Left lung (tissue), 10 donors: ENCODE results near the gene CDK6. TPM values are rescaled to one million over a fixed set of nuclear protein-coding genes. Genes with fewer than 3 reads are reported as not detected.
A peak's percentile ranks its signal among the peaks of the same experiment; 100 is the strongest.

Experiments
- ATAC-seq: fragments of 200-7000 bp; cut with Tn5 transposase; one replicate; pipeline ENCODE4 v1.9.1; 2020; ENCODE audit warnings: moderate library complexity
- DNase-seq, 4 donors: peaks; one replicate each; pipeline ENCODE4 v3.0.0-alpha.2; 2013 to 2020
- H3K27ac ChIP-seq, 2 donors: fragments of 200-600 bp; sonication (generic) in 1 of 2; one replicate each; pipeline versions ENCODE4 v1.5.0 to v1.8.0; 2020 to 2021
- H3K27me3 ChIP-seq, 2 donors: fragments of 200-600 bp; sonication (generic) in 1 of 2; one replicate each; pipeline versions ENCODE4 v1.5.0 to v1.8.0; 2020 to 2021
- H3K36me3 ChIP-seq, 2 donors: fragments of 200-600 bp; sonication (generic) in 1 of 2; one replicate each; pipeline versions ENCODE4 v1.5.0 to v1.8.0; 2020 to 2021
- H3K4me1 ChIP-seq, 2 donors: fragments of 200-600 bp; one replicate each; pipeline ENCODE4 v1.8.0; 2021
- H3K4me3 ChIP-seq, 2 donors: fragments of 200-600 bp; sonication (generic) in 1 of 2; one replicate each; pipeline versions ENCODE4 v1.5.0 to v1.8.0; 2020 to 2021; ENCODE audit warnings: mild to moderate bottlenecking in 1 of 2
- H3K9me3 ChIP-seq, 2 donors: fragments of 200-600 bp; sonication (generic) in 1 of 2; one replicate each; pipeline versions ENCODE4 v1.5.0 to v1.8.0; 2020 to 2021
- CTCF ChIP-seq, 2 donors: fragments of 200-600 bp; sonication (generic) in 1 of 2; IDR thresholded peaks; one replicate each; pipeline versions ENCODE4 v1.5.0 to v1.8.0; 2021; ENCODE audit warnings: antibody characterized with exemption in 2 of 2
- intact Hi-C, 2 donors: fragments of 100-400 bp; cut with DNase I; formaldehyde crosslinking; loops; one replicate each; pipeline versions ENCODE4 v1.11.2 to v1.14.2; 2022
- polyA plus RNA-seq, 6 donors: library from polyadenylated mRNA; unstranded; fragments of 120-200 nt; gene quantifications; one replicate each; pipeline ENCODE4 v1.2.1, GENCODE V29; 2013; ENCODE audit not compliant: insufficient read length in 6 of 6
- total RNA-seq, 2 donors: library from RNA; stranded (reverse); fragmentation: NEBNext Ultra II Directional; extraction: Animal tissue kit (Norgen Biotek cat#: 25700); gene quantifications; one replicate each; pipeline ENCODE4 v1.2.1, GENCODE V29; 2021
- donor health status: DM: no; HTN: yes; CAD: no.
- donor health status: DM: no; HTN: no; CAD: no.

CDK6 gene
- total and polyA plus RNA-seq, 8 donors: 20.3 to 52.2 (median 43.7) TPM

- intact Hi-C loops: loop anchor here in 1 of 2 donors (5.0 kb wide), 1 partner anchor 132 kb away; no protein-coding TSS in a partner anchor
- Histone ChIP-seq H3K9me3 (no peaks in the 10 kb centered on the region), H3K4me3 (no peak overlapping the region), H3K36me3 (no peaks in the 10 kb centered on the region), H3K27me3 (no peaks in the 10 kb centered on the region), H3K27ac (no peak overlapping the region), H3K4me1 (peaks cover 9 to 25% of the 10 kb centered on the region in 2 donors)
- DNase-seq (no peak), ATAC-seq (no peak)
- TF ChIP-seq CTCF (IDR thresholded peaks at IDR 0.05): no peak
Observed at GRCh38 chr7:92699966-92700514, 136.3 kb downstream of the CDK6 start.

DNA sequence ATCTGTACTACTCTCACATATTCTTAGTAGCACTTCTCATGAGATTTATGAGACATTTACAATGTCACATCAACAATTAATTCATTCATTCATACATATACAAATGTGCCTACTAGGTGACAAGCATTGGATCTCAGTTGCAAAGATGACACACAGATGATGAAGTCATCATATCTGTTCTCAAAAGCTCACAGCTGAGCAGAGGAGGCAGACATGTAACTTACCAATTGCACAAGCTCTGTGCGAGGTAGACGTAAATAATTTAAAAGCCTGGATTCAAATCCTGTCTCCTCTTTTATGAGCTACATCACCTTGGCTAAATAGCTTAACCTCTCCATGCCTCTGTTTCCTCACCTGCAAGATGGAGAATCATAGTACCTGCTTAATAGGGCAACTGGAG is 136.8 kb downstream of the CDK6 start:
- Histone ChIP-seq H3K27me3 (no peaks in the 10 kb centered on the region), H3K4me3 (no peak overlapping the region), H3K4me1 (peaks cover 9 to 30% of the 10 kb centered on the region in 2 donors), H3K9me3 (no peaks in the 10 kb centered on the region), H3K27ac (no peak overlapping the region), H3K36me3 (no peaks in the 10 kb centered on the region)
- DNase-seq: no peak
- intact Hi-C loops: loop anchor here in 1 of 2 donors (5.0 kb wide), 1 partner anchor 133 kb away; no protein-coding TSS in a partner anchor
- ATAC-seq: no peak
- TF ChIP-seq CTCF (IDR thresholded peaks at IDR 0.05): no peak

- intact Hi-C loops: loop anchor here in 1 of 2 donors (5.0 kb wide), 1 partner anchor 134 kb away; no protein-coding TSS in a partner anchor
- Histone ChIP-seq H3K36me3 (no peaks in the 10 kb centered on the region), H3K9me3 (no peaks in the 10 kb centered on the region), H3K27ac (peak overlapping the region; percentile 62 to 70), H3K4me3 (no peak overlapping the region), H3K27me3 (no peaks in the 10 kb centered on the region), H3K4me1 (peaks cover 9 to 32% of the 10 kb centered on the region in 2 donors)
- no peak for TF ChIP-seq CTCF (IDR thresholded peaks at IDR 0.05)
- ATAC-seq: peak; percentile 42
- DNase-seq: peak in 2 of 4 donors; percentile 81 to 89
Observed at GRCh38 chr7:92698237-92698841, 138.0 kb downstream of the CDK6 start.

- DNase-seq: no peak
- no peak overlapping the region for H3K4me3 ChIP-seq
- no peaks in the 10 kb centered on the region for H3K9me3 ChIP-seq
- intact Hi-C loops: loop anchor here in 1 of 2 donors (5.0 kb wide), 1 partner anchor 135 kb away; no protein-coding TSS in a partner anchor
- no peaks in the 10 kb centered on the region for H3K27me3 ChIP-seq
- ATAC-seq: no peak
- no peaks in the 10 kb centered on the region for H3K36me3 ChIP-seq
- H3K27ac ChIP-seq: no peak overlapping the region
- TF ChIP-seq CTCF (IDR thresholded peaks at IDR 0.05): no peak
- H3K4me1 ChIP-seq: peaks cover 9 to 32% of the 10 kb centered on the region in 2 donors
Observed at GRCh38 chr7:92697414-92697813, 139.0 kb downstream of the CDK6 start.

GRCh38 chr7:92697012-92697411 is 139.4 kb downstream of the CDK6 start:
- Histone ChIP-seq H3K4me1 (peaks cover 9 to 34% of the 10 kb centered on the region in 2 donors), H3K36me3 (no peaks in the 10 kb centered on the region), H3K9me3 (no peaks in the 10 kb centered on the region), H3K27ac (no peak overlapping the region), H3K27me3 (no peaks in the 10 kb centered on the region), H3K4me3 (no peak overlapping the region)
- no peak for ATAC-seq
- intact Hi-C loops: loop anchor here in 1 of 2 donors (5.0 kb wide), 1 partner anchor 135 kb away; no protein-coding TSS in a partner anchor
- DNase-seq: no peak
- TF ChIP-seq CTCF (IDR thresholded peaks at IDR 0.05): no peak
